GM18870 (cell line): ENCODE results near the gene MYCBPAP.
A peak's percentile ranks its signal among the peaks of the same experiment; 100 is the strongest.

Source experiments
- ATAC-seq: cut with Tn5 transposase; IDR thresholded peaks from one replicate; pipeline ENCODE4 v1.9.1; 2021; ENCODE audit warnings: moderate library complexity; ENCODE audit not compliant: unreplicated experiment

Gene MYCBPAP

DNA sequence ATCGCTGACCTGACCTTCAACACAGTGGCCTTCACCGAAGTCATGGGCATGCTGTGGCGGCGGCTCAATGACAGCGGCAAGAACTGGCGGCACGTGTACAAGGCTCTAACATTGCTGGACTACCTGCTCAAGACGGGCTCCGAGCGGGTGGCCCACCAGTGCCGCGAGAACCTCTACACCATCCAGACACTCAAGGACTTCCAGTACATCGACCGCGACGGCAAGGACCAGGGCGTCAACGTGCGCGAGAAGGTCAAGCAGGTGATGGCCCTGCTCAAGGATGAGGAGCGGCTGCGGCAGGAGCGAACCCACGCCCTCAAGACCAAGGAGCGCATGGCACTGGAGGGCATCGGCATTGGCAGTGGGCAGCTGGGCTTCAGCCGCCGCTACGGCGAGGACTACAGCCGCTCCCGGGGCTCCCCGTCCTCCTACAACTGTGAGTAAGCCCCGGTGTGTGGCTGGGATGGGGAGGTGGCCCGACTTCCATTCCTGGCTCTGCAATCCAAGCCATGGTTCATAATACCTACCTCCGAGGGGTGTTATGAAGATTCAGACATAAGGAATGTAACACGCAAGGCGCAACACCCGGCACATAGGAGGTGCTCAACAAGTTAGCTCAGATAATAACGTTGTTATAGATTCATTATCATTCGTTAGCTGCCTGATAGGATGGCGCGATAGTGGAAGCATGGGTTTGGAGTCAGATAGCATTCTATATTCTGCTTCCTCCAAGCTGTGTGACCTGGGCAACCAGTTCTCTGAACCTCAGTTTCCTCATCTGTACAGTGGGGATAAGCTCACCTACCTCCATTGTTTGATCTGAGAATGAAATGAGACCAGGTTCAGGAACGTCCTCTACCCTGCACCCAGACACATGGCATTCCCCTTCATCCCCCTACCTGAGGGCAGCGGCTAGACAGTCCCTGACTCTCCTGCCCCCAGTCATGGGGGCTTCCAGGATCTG lies 28.7 kb downstream of the MYCBPAP start:
- ATAC-seq: no peak

- ATAC-seq: no peak
These were observed 29.7 kb downstream of the MYCBPAP start for GRCh38 chr17:50537721-50538548.

GRCh38 chr17:50538549-50539410 lies 30.5 kb downstream of the MYCBPAP start:
- ATAC-seq: no peak

- no peak for ATAC-seq
These were observed 31.7 kb downstream of the MYCBPAP start for GRCh38 chr17:50539762-50540559.

- no peak for ATAC-seq
These were observed 32.5 kb downstream of the MYCBPAP start for GRCh38 chr17:50540560-50541401.

- ATAC-seq: no peak
These were observed 33.1 kb downstream of the MYCBPAP start for GRCh38 chr17:50541402-50541715.

- peak; percentile 43 for ATAC-seq
These were observed 33.8 kb downstream of the MYCBPAP start for GRCh38 chr17:50541716-50542688.

- ATAC-seq: no peak
These were observed 34.8 kb downstream of the MYCBPAP start for GRCh38 chr17:50542795-50543774.

DNA sequence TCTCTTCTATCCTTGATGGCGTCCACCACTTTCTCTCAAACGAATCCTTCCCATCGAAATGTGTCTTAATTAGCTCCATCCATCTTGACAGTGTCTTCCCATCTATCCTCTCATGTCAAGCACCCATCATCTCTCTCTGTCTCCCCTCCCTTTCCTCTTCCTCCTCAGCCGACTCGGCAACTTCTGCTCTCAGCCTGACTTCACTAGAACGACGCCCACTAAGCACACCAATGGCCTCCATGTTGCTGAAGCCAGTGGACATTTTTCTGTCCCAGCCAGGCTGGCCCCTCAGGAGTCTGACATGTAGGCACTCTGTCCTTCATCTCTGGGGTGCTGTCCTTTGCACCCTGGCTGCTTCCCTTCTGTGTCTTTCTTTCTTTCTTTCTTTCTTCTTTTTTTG lies 36.3 kb downstream of the MYCBPAP start:
- ATAC-seq: no peak

DNA sequence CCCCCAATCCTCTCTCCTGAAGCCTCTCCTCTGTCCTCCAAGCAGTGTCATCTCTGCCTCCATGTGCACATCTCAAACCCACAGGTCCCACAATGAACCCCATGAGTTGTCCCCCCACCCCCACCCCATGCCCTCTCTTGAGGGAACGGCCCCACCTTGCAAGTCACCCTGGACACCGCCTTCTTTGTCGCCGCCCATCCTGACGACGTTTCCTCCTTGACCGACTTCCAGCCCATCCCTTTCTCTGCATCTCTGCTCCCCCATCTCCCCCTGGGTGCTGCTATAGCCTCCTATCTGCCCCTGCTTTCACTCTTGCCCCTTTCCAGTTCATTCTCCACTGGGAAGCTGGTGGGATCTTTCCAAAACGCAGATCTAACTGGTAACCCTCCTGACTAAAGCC lies 37.1 kb downstream of the MYCBPAP start:
- no peak for ATAC-seq

DNA sequence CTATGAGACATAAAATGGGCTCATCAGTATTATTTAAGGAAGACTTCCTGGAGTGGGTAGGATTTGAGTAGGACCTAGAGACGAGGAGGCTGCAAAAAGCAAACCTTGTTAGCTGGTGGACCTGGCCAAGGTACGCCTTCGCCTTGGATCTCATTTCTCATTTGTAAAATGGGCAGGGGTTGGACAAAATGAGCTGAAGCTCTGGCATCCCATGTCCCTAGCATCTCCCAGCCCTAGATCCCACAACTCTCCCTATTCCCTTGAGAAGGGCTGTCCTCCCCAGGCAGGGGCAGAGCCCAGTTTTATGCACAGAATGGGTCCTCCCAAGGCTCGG lies 38.4 kb downstream of the MYCBPAP start:
- no peak for ATAC-seq

DNA sequence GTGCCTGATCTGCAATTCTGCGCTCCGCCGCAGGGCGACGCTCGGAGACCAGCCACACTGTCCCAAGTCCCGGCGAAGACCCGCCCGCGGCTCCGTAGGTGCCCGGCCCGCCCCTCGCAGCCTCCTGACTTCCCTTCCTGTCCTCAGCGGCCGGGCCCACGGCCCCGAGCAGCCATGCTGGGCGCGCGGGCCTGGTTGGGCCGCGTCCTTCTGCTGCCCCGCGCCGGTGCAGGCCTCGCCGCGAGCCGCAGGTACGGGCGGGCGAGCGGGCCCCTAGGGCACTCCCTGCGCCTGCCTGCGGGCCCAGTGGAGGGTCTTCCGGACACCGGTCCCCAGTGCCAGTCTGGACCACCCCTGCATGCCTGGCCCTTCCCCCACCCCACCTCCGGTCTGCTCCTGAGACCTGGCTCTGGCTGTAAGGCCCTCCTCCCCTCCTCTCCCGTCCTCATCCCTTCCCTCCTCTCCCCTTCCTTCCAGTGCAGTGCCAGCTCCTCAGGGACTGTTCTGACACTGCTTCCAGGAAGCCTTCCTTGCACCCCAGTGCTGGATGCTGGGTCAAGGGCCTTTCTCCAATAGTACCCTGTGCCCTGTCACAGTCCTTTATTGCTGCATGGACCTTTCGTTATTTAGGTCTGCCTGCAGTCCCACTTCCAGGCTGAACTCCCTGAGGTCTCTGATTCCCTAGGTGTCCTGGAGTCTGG lies 38.9 kb downstream of the MYCBPAP start, which contains the start of gene SPATA20:
Gene SPATA20, plus strand, starts transcription at position 140 of the 701 bp plus-strand sequence. Its CDS starts 35 bp downstream, at position 175.
- ATAC-seq: peak; percentile 44

DNA sequence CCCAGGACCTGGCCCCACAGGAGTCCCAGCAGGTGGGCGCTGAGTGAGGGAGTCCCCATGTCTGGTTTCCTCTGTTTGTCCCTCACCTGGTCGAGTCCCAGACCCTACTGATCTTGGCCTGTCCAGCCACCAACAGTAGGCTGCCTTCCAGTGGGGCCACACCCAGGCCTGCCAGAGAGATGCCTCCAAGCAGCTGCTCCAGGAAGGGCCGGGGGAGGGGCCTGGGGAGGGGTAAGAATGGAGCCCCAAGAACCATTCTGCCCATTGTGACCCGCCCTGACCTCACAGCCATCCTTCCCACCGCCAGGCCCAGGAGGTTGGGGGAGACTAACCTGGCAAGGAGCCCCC lies 39.5 kb downstream of the MYCBPAP start:
- no peak for ATAC-seq

DNA sequence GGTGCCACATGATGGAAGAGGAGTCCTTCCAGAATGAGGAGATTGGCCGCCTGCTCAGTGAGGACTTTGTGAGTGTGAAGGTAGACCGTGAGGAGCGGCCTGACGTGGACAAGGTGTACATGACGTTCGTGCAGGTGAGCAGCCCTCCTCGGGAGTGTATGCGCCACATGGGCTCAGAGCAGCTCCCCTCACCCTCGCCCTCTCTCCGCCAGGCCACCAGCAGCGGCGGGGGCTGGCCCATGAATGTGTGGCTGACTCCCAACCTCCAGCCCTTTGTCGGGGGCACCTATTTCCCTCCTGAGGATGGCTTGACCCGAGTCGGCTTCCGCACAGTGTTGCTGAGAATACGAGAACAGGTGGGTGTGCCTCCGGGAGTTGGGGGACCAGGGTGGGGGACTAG lies 40.6 kb downstream of the MYCBPAP start:
- no peak for ATAC-seq

- no peak for ATAC-seq
These were observed 41.2 kb downstream of the MYCBPAP start for GRCh38 chr17:50549256-50549941.

- no peak for ATAC-seq
These were observed 41.7 kb downstream of the MYCBPAP start for GRCh38 chr17:50549969-50550368.
